ENCODE results near the gene PMF1.

DNA sequence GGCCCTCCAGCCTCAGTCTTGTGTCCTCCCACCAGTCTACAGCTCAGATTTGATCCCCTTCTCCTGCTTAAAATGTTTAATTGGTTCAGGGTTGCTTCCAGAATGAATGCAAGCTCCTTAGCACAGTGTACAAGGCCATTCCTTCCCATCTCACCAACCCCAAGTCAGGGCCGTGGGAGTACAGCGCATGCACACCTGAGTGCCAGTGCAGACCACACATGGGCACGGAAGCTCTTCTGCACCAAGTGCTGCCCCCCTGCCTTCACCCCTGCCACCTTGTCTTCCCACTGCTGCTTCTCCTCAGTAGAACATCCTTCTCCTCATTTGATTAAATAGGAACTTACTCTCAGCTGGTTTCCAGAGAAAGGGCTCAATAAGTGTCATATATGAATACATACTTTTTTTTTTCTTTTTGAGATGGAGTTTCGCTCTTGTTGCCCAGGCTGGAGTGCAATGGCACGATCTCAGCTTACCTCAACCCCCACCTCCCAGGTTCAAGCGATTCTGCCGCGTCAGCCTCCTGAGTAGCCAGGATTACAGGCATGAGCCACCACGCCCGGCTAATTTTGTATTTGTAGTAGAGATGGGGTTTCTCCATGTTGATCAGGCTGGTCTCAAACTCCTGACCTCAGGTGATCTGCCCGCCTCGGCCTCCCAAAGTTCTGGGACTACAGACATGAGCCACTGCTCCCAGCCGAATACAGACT is 9.3 kb downstream of the PMF1 start:
- TF ChIP-seq, protein P1, sequence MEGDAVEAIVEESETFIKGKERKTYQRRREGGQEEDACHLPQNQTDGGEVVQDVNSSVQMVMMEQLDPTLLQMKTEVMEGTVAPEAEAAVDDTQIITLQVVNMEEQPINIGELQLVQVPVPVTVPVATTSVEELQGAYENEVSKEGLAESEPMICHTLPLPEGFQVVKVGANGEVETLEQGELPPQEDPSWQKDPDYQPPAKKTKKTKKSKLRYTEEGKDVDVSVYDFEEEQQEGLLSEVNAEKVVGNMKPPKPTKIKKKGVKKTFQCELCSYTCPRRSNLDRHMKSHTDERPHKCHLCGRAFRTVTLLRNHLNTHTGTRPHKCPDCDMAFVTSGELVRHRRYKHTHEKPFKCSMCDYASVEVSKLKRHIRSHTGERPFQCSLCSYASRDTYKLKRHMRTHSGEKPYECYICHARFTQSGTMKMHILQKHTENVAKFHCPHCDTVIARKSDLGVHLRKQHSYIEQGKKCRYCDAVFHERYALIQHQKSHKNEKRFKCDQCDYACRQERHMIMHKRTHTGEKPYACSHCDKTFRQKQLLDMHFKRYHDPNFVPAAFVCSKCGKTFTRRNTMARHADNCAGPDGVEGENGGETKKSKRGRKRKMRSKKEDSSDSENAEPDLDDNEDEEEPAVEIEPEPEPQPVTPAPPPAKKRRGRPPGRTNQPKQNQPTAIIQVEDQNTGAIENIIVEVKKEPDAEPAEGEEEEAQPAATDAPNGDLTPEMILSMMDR (conservative IDR thresholded peaks at IDR 0.05), result no peak
- TF ChIP-seq ZFX (IDR thresholded peaks at IDR 0.05), result no peak
